SK-N-DZ (cell line): ENCODE results near the gene SGCA.

Source experiments
- DNase-seq: peaks from one replicate; pipeline ENCODE4 v3.0.0-alpha.2; 2015; ENCODE audit warnings: low spot score

Gene SGCA

DNA sequence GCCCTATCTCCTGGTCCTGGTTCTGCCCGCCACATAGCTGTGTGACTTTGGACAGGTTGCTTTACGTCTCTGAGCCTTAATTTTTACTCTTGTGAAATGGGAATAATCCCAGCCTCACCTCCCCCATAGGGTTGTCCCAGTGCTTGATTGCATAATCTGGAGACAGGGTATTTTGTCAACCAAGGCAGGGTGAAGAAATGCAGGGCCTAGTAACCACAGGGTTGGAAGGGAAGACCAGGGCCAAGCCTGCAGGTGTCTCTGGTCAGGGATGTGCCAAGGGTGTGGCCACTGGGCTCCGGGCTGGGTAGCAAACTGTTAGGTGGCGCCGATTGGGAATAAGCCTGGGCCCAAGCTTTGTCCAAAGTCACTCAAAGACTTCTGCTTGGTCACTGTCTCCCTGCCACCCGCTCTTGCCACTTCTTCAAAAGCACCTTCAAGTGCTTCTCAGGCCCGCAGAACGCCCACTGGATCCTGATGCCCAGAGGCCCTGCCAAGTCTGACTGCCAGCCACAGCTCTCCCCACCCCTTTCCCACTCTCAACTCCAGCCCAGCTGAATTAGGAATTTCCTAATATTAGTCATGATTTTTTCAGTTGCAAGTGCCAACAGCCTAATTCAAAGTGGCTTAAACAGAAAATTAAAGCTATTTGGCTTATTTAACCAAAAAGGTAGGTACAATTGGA lies 56.2 kb downstream of the SGCA start:
- DNase-seq, result no peak

- DNase-seq, result no peak
These were observed 57.1 kb downstream of the SGCA start for GRCh38 chr17:50222922-50223321.
